Inferior parietal cortex (tissue), 1 donor: ENCODE measurements around the gene ZNF658.
"Not testable (repeated sequence)": the region's sequence is repeated elsewhere in the genome, so short reads cannot be mapped to it uniquely, and the experiment has no call there.

Experiments
- DNase-seq: peaks from one replicate; pipeline ENCODE4 v3.0.0-alpha.2; 2016; ENCODE audit errors: extremely low spot score

The ZNF658 gene

GRCh38 chr9:66900490-66901131 is at the start of gene ZNF658:
Gene ZNF658 (plus strand): TSS chr9:66900725. CDS start chr9:66903562, 2,837 bp downstream.
- DNase-seq: peak; percentile 73

GRCh38 chr9:66861732-66862131 is 38.8 kb upstream of the ZNF658 start:
- not testable (repeated sequence) for DNase-seq

- not testable (repeated sequence) for DNase-seq
These were observed 31.9 kb upstream of the ZNF658 start for GRCh38 chr9:66868660-66869059.

- DNase-seq: not testable (repeated sequence)
These were observed 19.9 kb upstream of the ZNF658 start for GRCh38 chr9:66880605-66881004.

- not testable (repeated sequence) for DNase-seq
These were observed 18.7 kb upstream of the ZNF658 start for GRCh38 chr9:66881847-66882246.

- not testable (repeated sequence) for DNase-seq
These were observed 10.2 kb upstream of the ZNF658 start for GRCh38 chr9:66890334-66890733.

- DNase-seq: peak; percentile 1
These were observed 616 bp downstream of the ZNF658 start for GRCh38 chr9:66901141-66901540.

GRCh38 chr9:66909560-66909959 is 9.0 kb downstream of the ZNF658 start:
- DNase-seq: not testable (repeated sequence)

- not testable (repeated sequence) for DNase-seq
These were observed 19.5 kb downstream of the ZNF658 start for GRCh38 chr9:66920072-66920471.

- not testable (repeated sequence) for DNase-seq
These were observed 35.8 kb downstream of the ZNF658 start for GRCh38 chr9:66936194-66936870.

GRCh38 chr9:66937662-66938061 is 37.1 kb downstream of the ZNF658 start:
- not testable (repeated sequence) for DNase-seq

GRCh38 chr9:66938322-66938721 is 37.8 kb downstream of the ZNF658 start:
- DNase-seq: peak; percentile 1

- DNase-seq: not testable (repeated sequence)
These were observed 39.6 kb downstream of the ZNF658 start for GRCh38 chr9:66939878-66940830.

- not testable (repeated sequence) for DNase-seq
These were observed 42.1 kb downstream of the ZNF658 start for GRCh38 chr9:66942400-66943155.

- DNase-seq: not testable (repeated sequence)
These were observed 52.1 kb downstream of the ZNF658 start for GRCh38 chr9:66952576-66952975.
